ENCODE data around the gene SCCPDH. TPM values are rescaled to one million over a fixed set of nuclear protein-coding genes. Genes with fewer than 3 reads are reported as not detected.
"Not testable (repeated sequence)": the region's sequence is repeated elsewhere in the genome, so short reads cannot be mapped to it uniquely, and the experiment has no call there.

The SCCPDH gene
- total and polyA plus RNA-seq, 4 donors: 59.3 to 69.4 (median 65.4) TPM

GRCh38 chr1:246703581-246703980 is 20.6 kb upstream of the SCCPDH start:
- Histone ChIP-seq H3K4me3 (ENCODE audit: low read depth, low read length) (no peak overlapping the region), H3K27ac (ENCODE audit: low read depth, low read length) (no peak overlapping the region), H3K27me3 (ENCODE audit: control insufficient read depth, insufficient read depth, low read length) (no peaks in the 10 kb centered on the region), H3K4me1 (ENCODE audit: control insufficient read depth, insufficient read depth, low read length) (peaks cover 9% of the 10 kb centered on the region), H3K36me3 (ENCODE audit: control insufficient read depth, insufficient read depth, low read length) (no peaks in the 10 kb centered on the region), H3K9me3 (ENCODE audit: control insufficient read depth, insufficient read depth, low read length) (no peaks in the 10 kb centered on the region)
- DNase-seq (ENCODE audit: low read depth in 4 of 6, low spot score in 6 of 6): no peak
- 70% methylated on average over 7 of the region's 8 CpGs for WGBS (ENCODE audit: insufficient coverage)

DNA sequence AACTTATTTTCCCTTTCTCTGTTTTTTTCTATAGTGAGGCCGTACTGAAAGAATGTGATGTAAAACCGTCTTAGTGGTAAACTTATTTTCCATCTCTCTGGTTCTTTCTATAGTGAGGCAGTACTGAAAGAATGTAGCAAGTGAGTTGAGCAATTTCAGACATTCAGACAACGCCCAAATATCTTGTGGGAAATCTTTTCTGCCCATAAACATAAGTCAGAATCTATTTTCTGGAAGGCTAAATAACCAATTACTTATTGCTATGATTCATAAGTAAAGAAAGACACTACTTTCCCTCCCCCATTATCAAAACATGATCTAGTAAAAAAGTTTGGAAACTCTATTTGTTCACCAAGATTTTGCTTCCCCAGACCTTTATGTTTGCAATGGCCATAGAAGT is 18.8 kb upstream of the SCCPDH start:
- H3K4me1 ChIP-seq (ENCODE audit: control insufficient read depth, insufficient read depth, low read length): no peaks in the 10 kb centered on the region
- H3K27me3 ChIP-seq (ENCODE audit: control insufficient read depth, insufficient read depth, low read length): no peaks in the 10 kb centered on the region
- no peak for DNase-seq (ENCODE audit: low read depth in 4 of 6, low spot score in 6 of 6)
- no peak overlapping the region for H3K27ac ChIP-seq (ENCODE audit: low read depth, low read length)
- no peaks in the 10 kb centered on the region for H3K36me3 ChIP-seq (ENCODE audit: control insufficient read depth, insufficient read depth, low read length)
- WGBS (ENCODE audit: insufficient coverage): no CpG with 5 or more reads among the region's 3 CpGs
- H3K4me3 ChIP-seq (ENCODE audit: low read depth, low read length): no peak overlapping the region
- H3K9me3 ChIP-seq (ENCODE audit: control insufficient read depth, insufficient read depth, low read length): no peaks in the 10 kb centered on the region

- Histone ChIP-seq H3K4me1 (ENCODE audit: control insufficient read depth, insufficient read depth, low read length) (no peaks in the 10 kb centered on the region), H3K36me3 (ENCODE audit: control insufficient read depth, insufficient read depth, low read length) (no peaks in the 10 kb centered on the region), H3K9me3 (ENCODE audit: control insufficient read depth, insufficient read depth, low read length) (no peaks in the 10 kb centered on the region), H3K27ac (ENCODE audit: low read depth, low read length) (no peak overlapping the region), H3K4me3 (ENCODE audit: low read depth, low read length) (no peak overlapping the region), H3K27me3 (ENCODE audit: control insufficient read depth, insufficient read depth, low read length) (no peaks in the 10 kb centered on the region)
- DNase-seq (ENCODE audit: low read depth in 4 of 6, low spot score in 6 of 6): no peak
- 100% methylated on average over 1 of the region's 6 CpGs for WGBS (ENCODE audit: insufficient coverage)
Measured at GRCh38 chr1:246708166-246708565, 16.0 kb upstream of the SCCPDH start.

GRCh38 chr1:246709196-246709595 is 15.0 kb upstream of the SCCPDH start:
- H3K27ac ChIP-seq (ENCODE audit: low read depth, low read length): no peak overlapping the region
- H3K27me3 ChIP-seq (ENCODE audit: control insufficient read depth, insufficient read depth, low read length): no peaks in the 10 kb centered on the region
- no peaks in the 10 kb centered on the region for H3K36me3 ChIP-seq (ENCODE audit: control insufficient read depth, insufficient read depth, low read length)
- DNase-seq (ENCODE audit: low read depth in 4 of 6, low spot score in 6 of 6): no peak
- no peaks in the 10 kb centered on the region for H3K9me3 ChIP-seq (ENCODE audit: control insufficient read depth, insufficient read depth, low read length)
- H3K4me1 ChIP-seq (ENCODE audit: control insufficient read depth, insufficient read depth, low read length): no peaks in the 10 kb centered on the region
- 98% methylated on average over 4 of the region's 4 CpGs for WGBS (ENCODE audit: insufficient coverage)
- no peak overlapping the region for H3K4me3 ChIP-seq (ENCODE audit: low read depth, low read length)

GRCh38 chr1:246709835-246710234 is 14.4 kb upstream of the SCCPDH start:
- DNase-seq (ENCODE audit: low read depth in 4 of 6, low spot score in 6 of 6): no peak
- WGBS (ENCODE audit: insufficient coverage): 0% methylated on average over 1 of the region's 2 CpGs
- H3K4me3 ChIP-seq (ENCODE audit: low read depth, low read length): no peak overlapping the region
- no peaks in the 10 kb centered on the region for H3K9me3 ChIP-seq (ENCODE audit: control insufficient read depth, insufficient read depth, low read length)
- no peaks in the 10 kb centered on the region for H3K4me1 ChIP-seq (ENCODE audit: control insufficient read depth, insufficient read depth, low read length)
- H3K27me3 ChIP-seq (ENCODE audit: control insufficient read depth, insufficient read depth, low read length): no peaks in the 10 kb centered on the region
- no peak overlapping the region for H3K27ac ChIP-seq (ENCODE audit: low read depth, low read length)
- no peaks in the 10 kb centered on the region for H3K36me3 ChIP-seq (ENCODE audit: control insufficient read depth, insufficient read depth, low read length)

DNA sequence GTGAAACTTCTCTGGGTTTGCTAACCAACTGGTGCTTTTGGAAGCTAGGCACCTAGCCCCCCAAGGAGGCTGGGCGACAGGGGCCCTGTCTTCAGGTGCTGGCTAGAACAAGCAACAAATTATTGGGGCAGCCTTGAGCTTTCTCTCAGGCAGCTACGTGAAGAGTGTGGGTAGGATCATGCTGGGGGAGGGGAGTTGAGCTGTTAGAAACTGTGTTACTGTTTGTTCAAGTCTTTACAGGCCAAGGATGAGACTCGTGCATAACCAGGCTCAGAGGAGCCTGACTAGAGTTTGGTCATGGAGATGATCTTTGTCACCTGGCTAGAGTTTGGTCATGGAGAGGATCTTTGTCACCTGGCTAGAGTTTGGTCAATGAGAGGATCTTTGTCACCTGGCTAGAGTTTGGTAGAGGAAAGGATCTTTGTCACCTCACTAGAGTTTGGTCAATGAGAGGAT is 12.6 kb upstream of the SCCPDH start:
- H3K27ac ChIP-seq (ENCODE audit: low read depth, low read length): no peak overlapping the region
- 82% methylated on average over 3 of the region's 3 CpGs for WGBS (ENCODE audit: insufficient coverage)
- no peaks in the 10 kb centered on the region for H3K27me3 ChIP-seq (ENCODE audit: control insufficient read depth, insufficient read depth, low read length)
- H3K4me1 ChIP-seq (ENCODE audit: control insufficient read depth, insufficient read depth, low read length): no peaks in the 10 kb centered on the region
- H3K4me3 ChIP-seq (ENCODE audit: low read depth, low read length): no peak overlapping the region
- H3K9me3 ChIP-seq (ENCODE audit: control insufficient read depth, insufficient read depth, low read length): no peaks in the 10 kb centered on the region
- H3K36me3 ChIP-seq (ENCODE audit: control insufficient read depth, insufficient read depth, low read length): no peaks in the 10 kb centered on the region
- no peak for DNase-seq (ENCODE audit: low read depth in 4 of 6, low spot score in 6 of 6)

GRCh38 chr1:246712428-246712827 is 11.8 kb upstream of the SCCPDH start:
- DNase-seq (ENCODE audit: low read depth in 4 of 6, low spot score in 6 of 6); H3K4me1 ChIP-seq (ENCODE audit: control insufficient read depth, insufficient read depth, low read length); H3K4me3 ChIP-seq (ENCODE audit: low read depth, low read length); H3K27me3 ChIP-seq (ENCODE audit: control insufficient read depth, insufficient read depth, low read length); H3K36me3 ChIP-seq (ENCODE audit: control insufficient read depth, insufficient read depth, low read length); H3K27ac ChIP-seq (ENCODE audit: low read depth, low read length); H3K9me3 ChIP-seq (ENCODE audit: control insufficient read depth, insufficient read depth, low read length): not testable (repeated sequence)
- 82% methylated on average over 3 of the region's 5 CpGs for WGBS (ENCODE audit: insufficient coverage)

GRCh38 chr1:246719361-246719760 is 4.8 kb upstream of the SCCPDH start:
- H3K4me1 ChIP-seq (ENCODE audit: control insufficient read depth, insufficient read depth, low read length): not testable (repeated sequence)

DNA sequence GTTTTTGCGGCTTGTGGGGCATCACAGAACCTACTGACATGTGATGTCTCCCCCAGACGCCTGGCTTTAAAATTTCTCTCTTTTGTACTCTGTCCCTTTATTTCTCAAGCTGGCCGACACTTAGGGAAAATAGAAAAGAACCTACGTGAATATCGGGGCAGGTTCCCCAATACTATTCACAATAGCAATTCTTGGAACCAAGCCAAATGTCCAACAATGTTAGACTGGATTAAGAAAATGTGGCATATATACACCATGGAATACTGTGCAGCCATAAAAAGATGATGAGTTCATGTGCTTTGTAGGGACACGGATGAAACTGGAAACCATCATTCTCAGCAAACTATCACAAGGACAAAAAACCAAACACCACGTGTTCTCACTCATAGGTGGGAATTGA is 3.4 kb upstream of the SCCPDH start:
- H3K9me3 ChIP-seq (ENCODE audit: control insufficient read depth, insufficient read depth, low read length); DNase-seq (ENCODE audit: low read depth in 4 of 6, low spot score in 6 of 6); H3K27ac ChIP-seq (ENCODE audit: low read depth, low read length); H3K36me3 ChIP-seq (ENCODE audit: control insufficient read depth, insufficient read depth, low read length); H3K27me3 ChIP-seq (ENCODE audit: control insufficient read depth, insufficient read depth, low read length); H3K4me3 ChIP-seq (ENCODE audit: low read depth, low read length): not testable (repeated sequence)
- peaks cover 11% of the 10 kb centered on the region for H3K4me1 ChIP-seq (ENCODE audit: control insufficient read depth, insufficient read depth, low read length)
- 90% methylated on average over 2 of the region's 7 CpGs for WGBS (ENCODE audit: insufficient coverage)

More at GRCh38 chr1:246719361-246719760, 4.8 kb upstream of the SCCPDH start:
- H3K27ac ChIP-seq (ENCODE audit: low read depth, low read length); DNase-seq (ENCODE audit: low read depth in 4 of 6, low spot score in 6 of 6); H3K36me3 ChIP-seq (ENCODE audit: control insufficient read depth, insufficient read depth, low read length); H3K4me3 ChIP-seq (ENCODE audit: low read depth, low read length); H3K27me3 ChIP-seq (ENCODE audit: control insufficient read depth, insufficient read depth, low read length); H3K9me3 ChIP-seq (ENCODE audit: control insufficient read depth, insufficient read depth, low read length): not testable (repeated sequence)
- no CpG with 5 or more reads among the region's 2 CpGs for WGBS (ENCODE audit: insufficient coverage)

GRCh38 chr1:246722720-246723119 is 1.5 kb upstream of the SCCPDH start:
- no CpG with 5 or more reads among the region's 4 CpGs for WGBS (ENCODE audit: insufficient coverage)
- DNase-seq (ENCODE audit: low read depth in 4 of 6, low spot score in 6 of 6): no peak
- Histone ChIP-seq H3K9me3 (ENCODE audit: control insufficient read depth, insufficient read depth, low read length) (no peaks in the 10 kb centered on the region), H3K4me1 (ENCODE audit: control insufficient read depth, insufficient read depth, low read length) (peaks cover 15% of the 10 kb centered on the region), H3K4me3 (ENCODE audit: low read depth, low read length) (no peak overlapping the region), H3K27me3 (ENCODE audit: control insufficient read depth, insufficient read depth, low read length) (no peaks in the 10 kb centered on the region), H3K36me3 (ENCODE audit: control insufficient read depth, insufficient read depth, low read length) (peaks cover 3% of the 10 kb centered on the region), H3K27ac (ENCODE audit: low read depth, low read length) (no peak overlapping the region)
